GM23248 (cell line): Measurements from ENCODE around the gene VSTM2B.

Experiments used
- EZH2 ChIP-seq: fragments of 200-600 bp; sonication (generic); IDR thresholded peaks from 2 replicates; pipeline ENCODE4 v1.6.1; 2018; ENCODE audit warnings: antibody characterized with exemption, mild to moderate bottlenecking; ENCODE audit not compliant: insufficient read depth, poor library complexity, severe bottlenecking
- EZH2phosphoT487 ChIP-seq: fragments of 200-600 bp; sonication (generic); IDR thresholded peaks from 2 replicates; pipeline ENCODE4 v1.6.1; 2018; ENCODE audit warnings: antibody characterized with exemption, moderate library complexity, mild to moderate bottlenecking, low read depth; ENCODE audit not compliant: insufficient read depth

DNA sequence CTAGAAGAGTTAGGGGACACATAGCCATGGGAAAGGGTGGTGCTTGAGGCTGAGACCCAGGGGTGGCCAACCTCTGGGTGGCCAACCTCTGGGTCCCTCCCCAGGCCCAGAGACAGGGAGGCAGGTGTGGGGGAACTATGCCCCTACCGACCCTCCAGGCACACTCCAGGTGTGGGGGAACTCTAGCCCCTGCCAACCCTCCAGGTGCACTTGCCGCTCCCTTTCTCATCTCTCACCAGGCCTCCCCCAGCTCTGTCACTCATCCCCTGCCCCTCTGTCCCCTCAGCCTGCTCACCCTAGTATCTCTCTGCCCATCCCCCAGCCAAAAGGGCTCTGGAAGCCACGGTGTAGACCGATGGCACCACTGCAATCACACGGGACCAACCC lies 10.6 kb upstream of the VSTM2B start:
- TF ChIP-seq EZH2 (no peak), EZH2phosphoT487 (no peak)
